SK-N-SH (cell line): ENCODE measurements around the gene KLHL2. TPM values are rescaled to one million over a fixed set of nuclear protein-coding genes. Genes with fewer than 3 reads are reported as not detected.

ENCODE experiments used
- CTCF ChIA-PET: fragments of 300-600, 350-600 bp; formaldehyde crosslinking; extraction: SDS; loops from one replicate; lab custom pipeline; 2021; lab: Yijun Ruan, JAX
- POLR2A ChIA-PET: fragments of 350-600 bp; sonication (Branson Sonifier 250); formaldehyde crosslinking; extraction: SDS; loops from one replicate; lab custom pipeline; 2020; ENCODE audit warnings: antibody characterized with exemption, inconsistent platforms; lab: Yijun Ruan, JAX
- DNase-seq: peaks from one replicate; pipeline ENCODE4 v3.0.0; 2012
- H2AFZ ChIP-seq: fragments of 200-600 bp; sonication (generic); 2 replicates; pipeline ENCODE4 v1.8.1; 2016; ENCODE audit warnings: antibody characterized with exemption, mild to moderate bottlenecking, low read depth
- H3F3A ChIP-seq: fragments of 200-600 bp; sonication (generic); replicated peaks from 2 replicates; pipeline ENCODE3; 2016; ENCODE audit warnings: antibody characterized with exemption, mild to moderate bottlenecking; ENCODE audit not compliant: insufficient read depth
- H3K27ac ChIP-seq, 2 experiments: fragments of 200-500 bp in 1 of 2; fragments of 200-600 bp in 1 of 2; sonication (Bioruptor generic) in 1 of 2; sonication (generic), shearing (Covaris generic) in 1 of 2; 2 replicates each; pipeline versions ENCODE4 v1.5.1 to v1.6.1; 2014 to 2016; ENCODE audit warnings: low read depth in 2 of 2, inconsistent platforms in 1 of 2, low read length in 1 of 2, mild to moderate bottlenecking in 1 of 2, mixed read lengths in 1 of 2
- H3K27me3 ChIP-seq: fragments of 200-600 bp; sonication (generic), shearing (Covaris generic); 2 replicates; pipeline ENCODE4 v1.6.1; 2016; ENCODE audit warnings: mixed run types; ENCODE audit not compliant: insufficient read depth
- H3K36me3 ChIP-seq, 2 experiments: fragments of 200-500 bp in 1 of 2; fragments of 200-600 bp in 1 of 2; sonication (Bioruptor generic) in 1 of 2; sonication (generic) in 1 of 2; replicated peaks in 1 of 2; 2 replicates each; pipeline versions ENCODE3 to v1.5.1; 2014 to 2016; ENCODE audit warnings: low read length in 1 of 2, mild to moderate bottlenecking in 1 of 2; ENCODE audit not compliant: insufficient read depth in 2 of 2, control insufficient read depth in 1 of 2
- H3K4me1 ChIP-seq, 2 experiments: fragments of 200-500 bp in 1 of 2; fragments of 200-600 bp in 1 of 2; sonication (Bioruptor generic) in 1 of 2; sonication (generic), shearing (Covaris generic) in 1 of 2; 2 replicates each; pipeline versions ENCODE4 v1.5.1 to v1.6.1; 2014 to 2016; ENCODE audit warnings: low read depth in 1 of 2, low read length in 1 of 2, mixed run types in 1 of 2; ENCODE audit not compliant: insufficient read depth in 2 of 2, control insufficient read depth in 1 of 2
- H3K4me2 ChIP-seq: fragments of 200-600 bp; sonication (generic), shearing (Covaris generic); 2 replicates; pipeline ENCODE4 v1.6.1; 2017; ENCODE audit warnings: mixed run types
- H3K4me3 ChIP-seq, 2 experiments: fragments of 200-500 bp in 1 of 2; fragments of 200-600 bp in 1 of 2; sonication (Bioruptor generic) in 1 of 2; sonication (generic), shearing (Covaris generic) in 1 of 2; 2 replicates each; pipeline versions ENCODE4 v1.5.1 to v1.8.1; 2014 to 2016; ENCODE audit warnings: low read depth in 2 of 2, inconsistent platforms in 1 of 2, low read length in 1 of 2, mild to moderate bottlenecking in 1 of 2, mixed read lengths in 1 of 2, moderate library complexity in 1 of 2
- H3K79me2 ChIP-seq: fragments of 200-600 bp; sonication (generic); 2 replicates; pipeline ENCODE4 v1.8.1; 2017; ENCODE audit warnings: mild to moderate bottlenecking; ENCODE audit not compliant: insufficient read depth
- H3K9ac ChIP-seq: fragments of 200-600 bp; sonication (generic); 2 replicates; pipeline ENCODE4 v1.6.1; 2017; ENCODE audit warnings: mixed run types
- H3K9me2 ChIP-seq: fragments of 200-600 bp; sonication (generic); 2 replicates; pipeline ENCODE4 v1.6.1; 2017; ENCODE audit warnings: mixed run types
- H3K9me3 ChIP-seq: fragments of 200-600 bp; sonication (generic); 2 replicates; pipeline ENCODE4 v1.6.1; 2017; ENCODE audit warnings: mixed run types, mild to moderate bottlenecking, moderate library complexity
- H4K20me1 ChIP-seq: fragments of 200-600 bp; sonication (generic); 2 replicates; pipeline ENCODE4 v1.6.1; 2017; ENCODE audit warnings: mild to moderate bottlenecking, mixed run types; ENCODE audit not compliant: insufficient read depth
- ELF1 ChIP-seq: IDR thresholded peaks from 2 replicates; pipeline ENCODE4 v1.4.0; 2012
- FOXJ3 ChIP-seq: sonication (generic); formaldehyde crosslinking; IDR thresholded peaks from 2 replicates; pipeline ENCODE4 v1.5.1; 2020; ENCODE audit warnings: mild to moderate bottlenecking, missing genetic modification reagents
- GABPA ChIP-seq: IDR thresholded peaks from 2 replicates; pipeline ENCODE4 v1.4.0; 2012; ENCODE audit warnings: low read depth, mild to moderate bottlenecking
- MEF2A ChIP-seq: IDR thresholded peaks from 2 replicates; pipeline ENCODE4 v1.4.0; 2012; ENCODE audit warnings: low read depth, borderline replicate concordance
- MXI1 ChIP-seq: IDR thresholded peaks from 2 replicates; pipeline ENCODE4 v1.6.1; 2012; ENCODE audit warnings: mild to moderate bottlenecking, low read depth, low read length, improper control_type of control experiment
- NFIC ChIP-seq: IDR thresholded peaks from 2 replicates; pipeline ENCODE4 v1.4.0; 2012; ENCODE audit warnings: borderline replicate concordance
- POLR2AphosphoS5 ChIP-seq: IDR thresholded peaks from 2 replicates; pipeline ENCODE4 v1.6.1; 2012; ENCODE audit warnings: low read depth, low read length
- RXRA ChIP-seq: IDR thresholded peaks from 2 replicates; pipeline ENCODE4 v1.4.0; 2012; ENCODE audit warnings: low read depth, mild to moderate bottlenecking, borderline replicate concordance
- SIN3A ChIP-seq: IDR thresholded peaks from 2 replicates; pipeline ENCODE4 v1.6.1; 2012; ENCODE audit warnings: low read depth, mild to moderate bottlenecking, low read length, moderate library complexity, borderline replicate concordance
- SMC3 ChIP-seq: IDR thresholded peaks from 2 replicates; pipeline ENCODE4 v1.6.1; 2012; ENCODE audit warnings: low read depth, low read length, improper control_type of control experiment
- WGBS: methylation state at CpG from one replicate; pipeline ENCODE4 v1.1.6; 2017; ENCODE audit warnings: low lambda C conversion rate; 5-methylcytosine and 5-hydroxymethylcytosine counted together
- polyA plus RNA-seq, 3 experiments: library from polyadenylated mRNA; depleted of rRNA; stranded (reverse); fragments of >200 nt; gene quantifications; 2 replicates each; pipeline ENCODE4 v1.2.3, GENCODE V29; 2012
- TF ChIP-seq, protein P1 (sequence below): IDR thresholded peaks from 2 replicates; pipeline ENCODE4 v1.4.0; 2012; ENCODE audit warnings: low read depth, borderline replicate concordance

Gene KLHL2
- polyA plus RNA-seq, 1 of the 3 experiments (the other 2 are of a cell fraction), result 25.0 TPM

DNA sequence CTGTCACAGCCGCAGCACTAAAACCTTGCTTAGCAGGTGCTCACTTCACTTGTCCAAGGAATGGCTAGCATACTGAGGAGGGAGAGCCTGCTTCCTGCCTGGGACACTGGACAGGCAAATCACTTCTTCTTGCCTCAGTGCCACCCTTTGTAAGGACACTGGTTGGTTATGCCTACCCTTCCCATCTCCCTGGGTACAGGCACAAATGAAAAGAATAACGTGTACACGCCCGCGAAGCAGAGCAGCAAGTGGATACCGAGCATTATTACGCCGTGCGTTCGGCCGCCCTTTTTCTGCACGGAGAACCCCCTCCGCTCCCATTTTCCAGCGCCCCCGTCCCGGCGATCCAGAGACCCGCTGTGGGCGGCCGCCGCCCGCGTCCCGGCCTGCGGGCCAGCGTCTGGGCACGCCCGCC lies 338 bp upstream of the KLHL2 start:
- Histone ChIP-seq H3K27ac (peak overlapping the region; percentile 15 to 85; a peak in 3 of 4 replicates), H3K9me2 (no peaks in the 10 kb centered on the region), H3K79me2 (peaks cover 35% of the 10 kb centered on the region), H3K9me3 (no peaks in the 10 kb centered on the region), H3K4me2 (peak overlapping the region; percentile 74), H3K9ac (peak overlapping the region; percentile 33; the same call in 1 of the 2 replicates), H3K4me1 (peaks cover 12 to 16% of the 10 kb centered on the region in 2 experiments; a peak in 3 of 4 replicates), H3K27me3 (no peaks in the 10 kb centered on the region), H2AFZ (peak overlapping the region; percentile 86; the same call in 1 of the 2 replicates), H3K4me3 (peak overlapping the region; percentile 80 to 96), H3K36me3 (peaks cover 0 to 4% of the 10 kb centered on the region in 2 experiments), H4K20me1 (no peaks in the 10 kb centered on the region; the same call in 1 of the 2 replicates), H3F3A (peaks cover 3% of the 10 kb centered on the region)
- ChIA-PET CTCF (no interaction called here), POLR2A (no interaction called here)
- DNase-seq, result no peak
- peak; percentile 69 for TF ChIP-seq MXI1
- TF ChIP-seq ELF1, result no peak
- TF ChIP-seq FOXJ3 (CRISPR knock-in tag), result no peak
- TF ChIP-seq RXRA, result no peak
- TF ChIP-seq SIN3A, result no peak
- TF ChIP-seq SMC3, result no peak
- no peak for TF ChIP-seq NFIC
- TF ChIP-seq GABPA, result no peak
- TF ChIP-seq MEF2A, result no peak
- 3% methylated on average over 8 of the region's 28 CpGs for WGBS

DNA sequence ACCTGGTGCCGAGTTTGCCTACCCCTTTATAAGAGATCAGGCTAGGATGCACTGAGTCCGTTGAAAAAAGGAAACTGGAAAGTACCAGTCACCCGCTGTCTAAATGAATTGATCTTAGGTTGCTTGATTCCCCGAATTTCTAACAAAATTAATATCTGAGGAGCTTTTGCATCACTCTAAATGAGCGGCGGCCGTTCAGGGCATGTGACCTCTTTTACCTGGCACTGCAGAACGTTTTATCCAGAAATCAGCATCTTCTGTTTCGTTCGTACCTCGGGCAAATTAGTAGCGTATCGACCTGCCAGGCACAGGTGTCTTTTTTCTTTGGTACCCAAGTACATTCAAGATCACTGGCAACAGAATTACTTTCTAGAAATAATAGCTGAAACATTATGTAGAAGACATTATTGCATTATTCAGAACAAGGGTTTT lies 876 bp downstream of the KLHL2 start:
- H3K9me3 ChIP-seq, result no peaks in the 10 kb centered on the region
- peak overlapping the region; percentile 75 for H2AFZ ChIP-seq
- H3K4me2 ChIP-seq, result peak overlapping the region; percentile 81
- H3K9ac ChIP-seq, result peak overlapping the region; percentile 71; the same call in 1 of the 2 replicates
- 9% methylated on average over 13 of the region's 13 CpGs for WGBS
- H3F3A ChIP-seq, result no peaks in the 10 kb centered on the region
- H3K4me1 ChIP-seq, result peaks cover 12 to 16% of the 10 kb centered on the region in 2 experiments; a peak in 3 of 4 replicates
- H3K9me2 ChIP-seq, result no peaks in the 10 kb centered on the region
- 0 out of 2 replicates have a peak, but pooled peaks have one; percentile 4 for TF ChIP-seq POLR2AphosphoS5
- TF ChIP-seq, protein P1, sequence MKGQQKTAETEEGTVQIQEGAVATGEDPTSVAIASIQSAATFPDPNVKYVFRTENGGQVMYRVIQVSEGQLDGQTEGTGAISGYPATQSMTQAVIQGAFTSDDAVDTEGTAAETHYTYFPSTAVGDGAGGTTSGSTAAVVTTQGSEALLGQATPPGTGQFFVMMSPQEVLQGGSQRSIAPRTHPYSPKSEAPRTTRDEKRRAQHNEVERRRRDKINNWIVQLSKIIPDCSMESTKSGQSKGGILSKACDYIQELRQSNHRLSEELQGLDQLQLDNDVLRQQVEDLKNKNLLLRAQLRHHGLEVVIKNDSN, result no peak
- no peak for DNase-seq
- no peaks in the 10 kb centered on the region for H3K27me3 ChIP-seq
- no peaks in the 10 kb centered on the region; the same call in 1 of the 2 replicates for H4K20me1 ChIP-seq
- H3K4me3 ChIP-seq, result peak overlapping the region; percentile 94 to 96
- H3K27ac ChIP-seq, result peak overlapping the region in 1 of 2 experiments; percentile 71; a peak in 2 of 4 replicates
- H3K36me3 ChIP-seq, result peaks cover 0 to 4% of the 10 kb centered on the region in 2 experiments
- ChIA-PET CTCF (interaction anchor here (0.7 to 1.5 kb wide), 4 partner anchors 31 to 248 kb away, joined by 3 to 6 read pairs (median 3); no protein-coding TSS in a partner anchor), POLR2A (no interaction called here)
- H3K79me2 ChIP-seq, result peaks cover 46% of the 10 kb centered on the region
